Kidney (tissue), 14 donors: ENCODE results near the gene UGT3A2. TPM values are rescaled to one million over a fixed set of nuclear protein-coding genes. Genes with fewer than 3 reads are reported as not detected.

Source experiments
- DNase-seq, 5 donors: peaks; one replicate each; pipeline ENCODE4 v3.0.0-alpha.2; 2013 to 2020
- FAIRE-seq: peaks from 2 replicates; lab custom pipeline; 2012; peaks lifted over from hg19 to GRCh38; lab: Jason Lieb, UNC
- H3K27ac ChIP-seq, 2 donors: one replicate each; pipeline ENCODE4 v1.7.0; 2013; ENCODE audit warnings: low read depth in 2 of 2, low read length in 2 of 2, inconsistent platforms in 1 of 2
- H3K27me3 ChIP-seq: one replicate; pipeline ENCODE4 v1.7.1; 2013; ENCODE audit warnings: low read length, inconsistent platforms; ENCODE audit not compliant: control insufficient read depth, insufficient read depth
- H3K36me3 ChIP-seq, 3 donors: one replicate each; pipeline versions ENCODE4 v1.7.0 to v1.7.1; 2013; ENCODE audit warnings: low read length in 3 of 3, control low read depth in 1 of 3, inconsistent platforms in 1 of 3; ENCODE audit not compliant: insufficient read depth in 3 of 3, control insufficient read depth in 2 of 3
- H3K4me1 ChIP-seq, 3 donors: one replicate each; pipeline versions ENCODE4 v1.7.0 to v1.7.1; 2013; ENCODE audit warnings: low read length in 3 of 3, inconsistent platforms in 1 of 3, low read depth in 1 of 3; ENCODE audit not compliant: control insufficient read depth in 2 of 3, insufficient read depth in 2 of 3
- H3K4me3 ChIP-seq, 3 donors: one replicate each; pipeline versions ENCODE4 v1.7.0 to v1.8.1; 2013; ENCODE audit warnings: low read length in 3 of 3, control low read depth in 1 of 3, inconsistent platforms in 1 of 3
- H3K9ac ChIP-seq, 3 donors: one replicate each; pipeline versions ENCODE4 v1.7.0 to v1.7.1; 2013; ENCODE audit warnings: low read length in 3 of 3, control low read depth in 1 of 3, inconsistent platforms in 1 of 3
- H3K9me3 ChIP-seq, 3 donors: one replicate each; pipeline versions ENCODE4 v1.7.0 to v1.7.1; 2013; ENCODE audit warnings: low read length in 3 of 3, control low read depth in 1 of 3, inconsistent platforms in 1 of 3; ENCODE audit not compliant: control insufficient read depth in 2 of 3, insufficient read depth in 1 of 3
- intact Hi-C: fragments of 100-400 bp; cut with DNase I; formaldehyde crosslinking; loops from one replicate; pipeline ENCODE4 v1.11.1; 2022
- polyA plus RNA-seq: library from polyadenylated mRNA; stranded (reverse); fragments of 350-450 nt; fragmentation: Illumina TruSeq; extraction: RNeasy Lipid Tissue Mini Kit (QIAGEN cat#74804); gene quantifications from one replicate; pipeline ENCODE4 v1.2.3, GENCODE V29; 2014; ENCODE audit warnings: low read depth, low replicate concordance; ENCODE audit not compliant: insufficient read depth
- total RNA-seq: library from RNA; stranded (reverse); fragmentation: NEBNext Ultra II Directional; extraction: Animal tissue kit (Norgen Biotek cat#: 25700); gene quantifications from one replicate; pipeline ENCODE4 v1.2.1, GENCODE V29; 2021
- TF ChIP-seq, protein P1 (sequence below): IDR thresholded peaks from 3 replicates; pipeline ENCODE4 v1.5.1; 2012; ENCODE audit warnings: mild to moderate bottlenecking, moderate library complexity, borderline replicate concordance; ENCODE audit not compliant: insufficient read depth; ENCODE audit errors: extremely low read depth
- donor health status: control.
- donor health status: control.
- donor health status: control.
- donor health status: control.
- donor health status: control.
- donor health status: DM: yes; HTN: yes; CAD: no.
- donor health status: Normal renal cell carcinoma (clear cell type).

The UGT3A2 gene
- total and polyA plus RNA-seq, 2 donors from 2014 or later = 0.35 to 4.4 TPM

DNA sequence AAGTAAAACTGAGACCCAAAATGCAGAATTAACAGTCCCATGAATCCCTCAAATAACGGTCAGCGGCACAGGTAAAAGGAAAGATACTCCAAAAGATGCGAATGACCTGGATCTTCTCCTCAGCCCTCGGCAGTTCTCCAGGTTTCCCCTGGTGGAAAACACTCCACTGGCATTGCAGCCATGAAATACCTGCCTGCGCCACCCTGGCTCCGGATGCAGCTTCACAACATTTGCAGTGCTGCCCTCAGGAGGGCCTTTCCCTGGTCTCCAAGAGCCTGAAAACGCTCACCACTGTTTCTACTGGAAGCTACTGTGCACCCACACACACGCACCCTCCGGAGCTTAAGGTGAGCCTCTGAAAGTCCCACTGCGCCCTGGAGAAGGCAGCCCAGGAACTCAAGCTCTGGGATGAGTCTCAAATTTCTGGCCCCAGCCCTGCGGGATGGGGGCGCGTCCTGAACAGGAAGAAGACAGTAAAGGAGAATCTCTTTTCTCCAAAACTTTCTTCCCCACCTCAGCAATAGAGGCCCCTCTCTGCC, 612 bp downstream of the UGT3A2 start:
- H3K27me3 ChIP-seq = no peaks in the 10 kb centered on the region
- peak overlapping the region; percentile 24 to 42 (median 27) for H3K4me3 ChIP-seq
- H3K9me3 ChIP-seq = no peaks in the 10 kb centered on the region
- no peak overlapping the region for H3K9ac ChIP-seq
- intact Hi-C loops = no loop called here
- H3K36me3 ChIP-seq = no peaks in the 10 kb centered on the region
- TF ChIP-seq, protein P1, sequence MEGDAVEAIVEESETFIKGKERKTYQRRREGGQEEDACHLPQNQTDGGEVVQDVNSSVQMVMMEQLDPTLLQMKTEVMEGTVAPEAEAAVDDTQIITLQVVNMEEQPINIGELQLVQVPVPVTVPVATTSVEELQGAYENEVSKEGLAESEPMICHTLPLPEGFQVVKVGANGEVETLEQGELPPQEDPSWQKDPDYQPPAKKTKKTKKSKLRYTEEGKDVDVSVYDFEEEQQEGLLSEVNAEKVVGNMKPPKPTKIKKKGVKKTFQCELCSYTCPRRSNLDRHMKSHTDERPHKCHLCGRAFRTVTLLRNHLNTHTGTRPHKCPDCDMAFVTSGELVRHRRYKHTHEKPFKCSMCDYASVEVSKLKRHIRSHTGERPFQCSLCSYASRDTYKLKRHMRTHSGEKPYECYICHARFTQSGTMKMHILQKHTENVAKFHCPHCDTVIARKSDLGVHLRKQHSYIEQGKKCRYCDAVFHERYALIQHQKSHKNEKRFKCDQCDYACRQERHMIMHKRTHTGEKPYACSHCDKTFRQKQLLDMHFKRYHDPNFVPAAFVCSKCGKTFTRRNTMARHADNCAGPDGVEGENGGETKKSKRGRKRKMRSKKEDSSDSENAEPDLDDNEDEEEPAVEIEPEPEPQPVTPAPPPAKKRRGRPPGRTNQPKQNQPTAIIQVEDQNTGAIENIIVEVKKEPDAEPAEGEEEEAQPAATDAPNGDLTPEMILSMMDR = no peak
- H3K27ac ChIP-seq = no peak overlapping the region
- no peak for FAIRE-seq
- DNase-seq = no peak
- H3K4me1 ChIP-seq = peaks cover 0 to 2% (median 0%) of the 10 kb centered on the region in 3 donors

DNA sequence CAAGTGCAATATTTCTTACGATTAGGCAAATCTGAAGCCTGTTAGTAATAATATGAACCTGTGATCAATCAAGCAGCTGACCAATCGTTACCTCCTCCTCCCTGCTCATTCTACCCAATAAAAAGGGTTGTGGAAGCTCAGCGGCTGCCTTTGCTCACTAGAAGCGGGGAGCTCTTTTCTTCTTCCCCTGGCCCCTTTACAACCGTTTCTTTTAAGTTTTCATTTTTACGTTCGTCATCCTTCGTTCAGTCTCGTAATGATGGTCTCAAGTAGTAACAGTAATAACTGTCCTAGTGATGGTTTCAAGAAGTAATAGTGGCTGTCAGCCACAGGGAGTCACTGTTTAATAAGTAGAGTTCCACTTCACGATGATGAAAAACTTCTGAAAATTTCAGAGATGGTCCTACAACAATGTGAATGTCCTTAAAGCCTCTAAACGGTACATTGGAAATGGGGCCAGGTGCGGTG, 6.2 kb downstream of the UGT3A2 start:
- DNase-seq (no peak), FAIRE-seq (no peak)
- Histone ChIP-seq H3K27me3 (no peaks in the 10 kb centered on the region), H3K27ac (no peak overlapping the region), H3K9ac (no peak overlapping the region), H3K4me1 (no peaks in the 10 kb centered on the region), H3K9me3 (no peaks in the 10 kb centered on the region), H3K36me3 (no peaks in the 10 kb centered on the region), H3K4me3 (no peak overlapping the region)
- intact Hi-C loops = no loop called here
- TF ChIP-seq, protein P1 = no peak

DNA sequence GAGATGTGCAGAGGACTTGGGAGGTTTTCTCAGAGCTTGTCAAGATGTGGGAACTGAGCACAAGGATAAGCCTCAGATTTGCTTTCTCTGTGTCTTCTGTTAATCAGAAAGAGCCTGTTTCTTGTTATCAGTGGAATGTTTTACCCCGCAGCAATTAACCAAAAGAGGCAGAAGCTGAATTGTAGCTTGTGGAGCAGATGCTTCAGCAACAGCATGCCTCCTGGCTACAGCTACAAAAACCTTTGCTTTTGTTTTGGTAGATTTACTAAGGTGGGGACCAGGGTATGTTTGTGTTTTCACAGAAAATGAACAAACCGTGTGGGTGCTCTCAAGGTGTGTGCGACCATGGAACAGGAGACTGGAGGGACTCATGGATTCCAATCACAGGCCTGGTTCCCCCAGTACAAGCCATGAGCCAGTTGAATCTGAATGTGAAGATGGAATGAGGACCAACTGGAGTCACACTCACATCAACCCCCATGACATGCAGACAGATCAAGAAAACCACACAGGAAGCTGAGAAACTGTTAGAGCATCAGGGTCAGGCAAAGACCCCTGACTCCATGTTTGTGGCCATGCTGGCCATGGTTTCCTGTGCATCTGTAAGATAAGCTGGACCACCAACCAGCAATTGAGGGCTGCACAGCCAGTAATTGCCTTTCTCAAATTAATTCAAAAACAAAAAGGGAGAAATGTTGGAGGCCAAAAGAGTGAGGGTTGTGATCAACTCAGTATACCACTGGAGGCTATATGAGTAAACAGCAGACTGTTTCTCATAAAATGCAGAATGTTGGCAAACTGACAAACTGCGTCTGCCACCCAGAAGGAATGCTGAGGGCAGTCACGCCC, 6.9 kb downstream of the UGT3A2 start:
- Histone ChIP-seq H3K4me1 (no peaks in the 10 kb centered on the region), H3K9ac (no peak overlapping the region), H3K36me3 (no peaks in the 10 kb centered on the region), H3K4me3 (no peak overlapping the region), H3K27me3 (no peaks in the 10 kb centered on the region), H3K9me3 (no peaks in the 10 kb centered on the region), H3K27ac (no peak overlapping the region)
- no peak for DNase-seq
- intact Hi-C loops = no loop called here
- TF ChIP-seq, protein P1 = no peak
- FAIRE-seq = no peak
